K562 (cell line): Measurements from ENCODE around the gene PDE4D. TPM values are rescaled to one million over a fixed set of nuclear protein-coding genes. Genes with fewer than 3 reads are reported as not detected.

Source experiments
- ATAC-seq: fragments of 200-7000 bp; cut with Tn5 transposase; 3 replicates; pipeline ENCODE4 v1.9.1; 2020; ENCODE audit warnings: moderate library complexity
- BruUV-seq: library from RNA; stranded (reverse); fragments of 400-500 nt; replicated peaks from 2 replicates; lab custom pipeline; 2021; lab: Mats Ljungman, UMichigan
- CTCF ChIA-PET: fragments of 300-600 bp; formaldehyde crosslinking; extraction: SDS; loops from one replicate; lab custom pipeline; 2021; ENCODE audit warnings: low intra/inter-chr PET ratio; lab: Yijun Ruan, JAX
- POLR2A ChIA-PET: fragments of 300-600, 350-650 bp; sonication (Branson Sonifier 250); formaldehyde crosslinking; extraction: SDS; loops from one replicate; lab custom pipeline; 2021; ENCODE audit warnings: antibody characterized with exemption, inconsistent platforms; lab: Yijun Ruan, JAX
- DNase-seq, 4 experiments: peaks; one replicate each; pipeline versions ENCODE4 v3.0.0 to v3.0.0-alpha.2; 2011 to 2018; ENCODE audit warnings: low spot score in 3 of 4, mixed read lengths in 3 of 4; ENCODE audit errors: extremely low read depth in 1 of 4
- FAIRE-seq: peaks from 2 replicates; lab custom pipeline; 2011; peaks lifted over from hg19 to GRCh38; lab: Jason Lieb, UNC
- H2AFZ ChIP-seq: 2 replicates; pipeline ENCODE4 v1.6.0; 2011; ENCODE audit warnings: low read depth, low read length, control low read depth, inconsistent platforms
- H3K27ac ChIP-seq: fragments of 200-600 bp; 3 replicates; pipeline ENCODE4 v1.8.0; 2011; ENCODE audit warnings: low read depth, mild to moderate bottlenecking, control low read depth, inconsistent platforms, low read length, moderate library complexity, mixed read lengths; ENCODE audit errors: extremely low read depth
- H3K27me3 ChIP-seq, 2 experiments: fragments of 300-600 bp in 1 of 2; 2 replicates in 1 of 2; 3 replicates in 1 of 2; pipeline versions ENCODE4 v1.6.0 to v1.8.0; 2011; ENCODE audit warnings: inconsistent platforms in 2 of 2, low read length in 2 of 2, mild to moderate bottlenecking in 1 of 2, mixed read lengths in 1 of 2, moderate library complexity in 1 of 2; ENCODE audit not compliant: control insufficient read depth in 2 of 2, insufficient read depth in 2 of 2
- H3K36me3 ChIP-seq: fragments of 300-600 bp; 3 replicates; pipeline ENCODE4 v1.8.0; 2011; ENCODE audit warnings: mild to moderate bottlenecking, low read length, inconsistent platforms; ENCODE audit not compliant: control insufficient read depth, insufficient read depth
- H3K4me1 ChIP-seq, 2 experiments: fragments of 200-600 bp in 1 of 2; replicated peaks in 1 of 2; 2 replicates in 1 of 2; 3 replicates in 1 of 2; pipeline versions ENCODE4 v1.5.1 to v1.8.0; 2011; ENCODE audit warnings: inconsistent platforms in 2 of 2, low read length in 2 of 2, mild to moderate bottlenecking in 1 of 2, mixed read lengths in 1 of 2, moderate library complexity in 1 of 2; ENCODE audit not compliant: control insufficient read depth in 2 of 2, insufficient read depth in 2 of 2
- H3K4me2 ChIP-seq: 2 replicates; pipeline ENCODE4 v1.6.1; 2011; ENCODE audit warnings: low read length, control low read depth, inconsistent platforms, mixed read lengths; ENCODE audit not compliant: insufficient read depth
- H3K4me3 ChIP-seq: fragments of 200-600 bp; sonication (generic), shearing (Covaris generic); 2 replicates; pipeline ENCODE4 v1.5.1; 2016; ENCODE audit warnings: control low read depth, inconsistent platforms
- H3K79me2 ChIP-seq: fragments of 200-600 bp; 3 replicates; pipeline ENCODE4 v1.8.0; 2011; ENCODE audit warnings: low read length, inconsistent platforms; ENCODE audit not compliant: control insufficient read depth, insufficient read depth
- H3K9ac ChIP-seq, 2 experiments: 2 replicates each; pipeline versions ENCODE4 v1.6.0 to v1.6.1; 2011; ENCODE audit warnings: low read depth in 2 of 2, low read length in 2 of 2, control low read depth in 1 of 2, inconsistent platforms in 1 of 2, mild to moderate bottlenecking in 1 of 2, mixed read lengths in 1 of 2; ENCODE audit not compliant: insufficient read depth in 1 of 2
- H3K9me1 ChIP-seq: one replicate; pipeline ENCODE4 v1.6.0; 2011; ENCODE audit warnings: inconsistent platforms, mild to moderate bottlenecking, low read length, moderate library complexity; ENCODE audit not compliant: control insufficient read depth, insufficient read depth
- H3K9me3 ChIP-seq: replicated peaks from 2 replicates; pipeline ENCODE4 v1.5.1; 2011; ENCODE audit warnings: low read depth, low read length, inconsistent platforms; ENCODE audit not compliant: control insufficient read depth, insufficient read depth
- H4K20me1 ChIP-seq: replicated peaks from 2 replicates; pipeline ENCODE4 v1.6.1; 2011; ENCODE audit warnings: low read length, inconsistent platforms, mixed read lengths; ENCODE audit not compliant: control insufficient read depth, insufficient read depth
- EZH2 ChIP-seq: IDR thresholded peaks from 2 replicates; pipeline ENCODE4 v1.6.1; 2012; ENCODE audit warnings: low read depth, mild to moderate bottlenecking, inconsistent platforms, low read length, borderline replicate concordance
- KAT7 ChIP-seq: sonication (generic); formaldehyde crosslinking; IDR thresholded peaks from 2 replicates; pipeline ENCODE4 v1.8.0; 2022; ENCODE audit warnings: missing genetic modification reagents, mild to moderate bottlenecking, borderline replicate concordance
- NCOA2 ChIP-seq, 2 experiments: fragments of 450-650 bp; IDR thresholded peaks; 2 replicates each; pipeline ENCODE4 v1.6.1; 2018; ENCODE audit warnings: mild to moderate bottlenecking in 2 of 2, moderate library complexity in 1 of 2; ENCODE audit not compliant: partially characterized antibody in 2 of 2
- WGBS: fragments of 100-300 bp; shearing (Covaris generic); methylation state at CpG from one replicate; pipeline ENCODE4 v1.1.6; 2016; ENCODE audit warnings: low coverage, mixed read lengths; ENCODE audit not compliant: insufficient coverage; ENCODE audit errors: missing lambda C conversion rate; 5-methylcytosine and 5-hydroxymethylcytosine counted together
- in situ Hi-C: fragments of 300-500 bp; cut with MboI; formaldehyde crosslinking; loops from 4 replicates; pipeline ENCODE4 v1.15.0; 2018; ENCODE audit warnings: inconsistent platforms, mixed read lengths
- intact Hi-C: fragments of 100-400 bp; cut with micrococcal nuclease; formaldehyde crosslinking; loops from 2 replicates; pipeline ENCODE4 v1.14.2; 2022
- polyA plus RNA-seq, 8 experiments: library from polyadenylated mRNA; depleted of rRNA in 4 of 8; stranded (reverse) in 5 of 8; unstranded in 3 of 8; fragments of >200 nt; fragmentation: Nextera tagmentation in 2 of 8; fragmentation: Illumina TruSeq in 1 of 8; extraction: Ambion mirVana in 2 of 8; extraction: Trizol in 1 of 8; gene quantifications; 2 replicates each; pipeline versions ENCODE4 v1.2.1 to v1.2.3, GENCODE V29; 2011 to 2014; ENCODE audit warnings: inconsistent platforms in 1 of 8, missing spikeins in 1 of 8
- total RNA-seq, 7 experiments: library from RNA; depleted of rRNA in 6 of 7; stranded (reverse); fragments of >200 nt in 6 of 7; fragmentation: Illumina TruSeq in 2 of 7; extraction: Trizol in 2 of 7; gene quantifications; 2 replicates each; pipeline versions ENCODE4 v1.2.1 to v1.2.3, GENCODE V29; 2011 to 2021; ENCODE audit warnings: low replicate concordance in 1 of 7
- TF ChIP-seq, protein P1 (sequence below): fragments of 250-450 bp; sonication (Bioruptor Pico); IDR thresholded peaks from 2 replicates; pipeline ENCODE4 v1.5.1; 2021; ENCODE audit warnings: mild to moderate bottlenecking
- TF ChIP-seq, protein P2 (sequence below): sonication (generic); formaldehyde crosslinking; IDR thresholded peaks from 2 replicates; pipeline ENCODE4 v1.8.0; 2022; ENCODE audit warnings: missing genetic modification reagents, mild to moderate bottlenecking, borderline replicate concordance
- TF ChIP-seq, protein P3 (sequence below): IDR thresholded peaks from 3 replicates; pipeline ENCODE4 v1.6.1; 2011; ENCODE audit warnings: borderline replicate concordance, mild to moderate bottlenecking; ENCODE audit not compliant: insufficient read length, insufficient read depth
- TF ChIP-seq, protein P4 (sequence below): fragments of 450-650 bp; conservative IDR thresholded peaks from 2 replicates; pipeline ENCODE4 v1.6.1; 2016; ENCODE audit warnings: missing genetic modification characterization, low read depth, mild to moderate bottlenecking, control low read depth, missing compliant biosample characterization
- TF ChIP-seq, protein P5 (sequence below), 2 experiments: fragments of 450-650 bp in 1 of 2; sonication (generic) in 1 of 2; formaldehyde crosslinking in 1 of 2; IDR thresholded peaks in 1 of 2; conservative IDR thresholded peaks in 1 of 2; 2 replicates each; pipeline versions ENCODE4 v1.6.1 to v1.8.1; 2016 to 2023; ENCODE audit warnings: mild to moderate bottlenecking in 2 of 2, moderate library complexity in 2 of 2, inconsistent platforms in 1 of 2, missing genetic modification reagents in 1 of 2

PDE4D gene
- total and polyA plus RNA-seq, 9 of the 15 experiments (the other 6 are each of a cell fraction or from before 2014, with no cell fraction given), result 0.04 to 0.46 (median 0.13) TPM

DNA sequence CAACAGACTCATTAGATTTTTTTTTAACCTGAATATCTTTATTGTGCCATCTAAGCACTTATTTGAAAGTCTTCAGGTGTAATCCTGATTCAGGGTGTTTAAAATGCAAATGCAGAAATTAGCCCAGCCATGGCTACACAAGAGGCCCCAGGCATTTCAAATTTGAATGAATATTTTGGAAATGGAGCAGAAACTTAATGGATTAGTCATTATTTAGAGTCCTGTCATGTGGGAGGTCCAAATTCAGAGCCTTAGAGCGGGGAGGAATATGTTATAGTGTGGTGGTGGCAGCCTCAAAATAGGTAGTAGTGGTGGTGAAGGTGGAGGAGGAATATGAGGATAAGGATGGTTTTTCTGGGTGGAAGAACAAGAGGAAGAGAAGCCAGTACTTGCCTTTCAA is 743.7 kb downstream of the PDE4D start:
- Histone ChIP-seq H3K79me2 (no peaks in the 10 kb centered on the region), H3K36me3 (no peaks in the 10 kb centered on the region), H3K9ac (no peak overlapping the region), H3K27me3 (no peaks in the 10 kb centered on the region), H3K27ac (no peak overlapping the region), H3K4me2 (no peak overlapping the region), H2AFZ (no peak overlapping the region), H3K9me1 (no peaks in the 10 kb centered on the region), H3K4me1 (no peaks in the 10 kb centered on the region), H3K4me3 (no peak overlapping the region), H4K20me1 (no peaks in the 10 kb centered on the region), H3K9me3 (no peaks in the 10 kb centered on the region)
- TF ChIP-seq, protein P1, sequence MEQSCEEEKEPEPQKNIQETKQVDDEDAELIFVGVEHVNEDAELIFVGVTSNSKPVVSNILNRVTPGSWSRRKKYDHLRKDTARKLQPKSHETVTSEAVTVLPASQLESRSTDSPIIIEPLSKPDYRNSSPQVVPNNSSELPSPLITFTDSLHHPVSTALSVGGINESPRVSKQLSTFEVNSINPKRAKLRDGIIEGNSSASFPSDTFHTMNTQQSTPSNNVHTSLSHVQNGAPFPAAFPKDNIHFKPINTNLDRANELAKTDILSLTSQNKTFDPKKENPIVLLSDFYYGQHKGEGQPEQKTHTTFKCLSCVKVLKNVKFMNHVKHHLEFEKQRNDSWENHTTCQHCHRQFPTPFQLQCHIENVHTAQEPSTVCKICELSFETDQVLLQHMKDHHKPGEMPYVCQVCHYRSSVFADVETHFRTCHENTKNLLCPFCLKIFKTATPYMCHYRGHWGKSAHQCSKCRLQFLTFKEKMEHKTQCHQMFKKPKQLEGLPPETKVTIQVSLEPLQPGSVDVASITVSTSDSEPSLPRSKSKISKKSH (CRISPR knock-in tag), result no peak
- TF ChIP-seq, protein P2, sequence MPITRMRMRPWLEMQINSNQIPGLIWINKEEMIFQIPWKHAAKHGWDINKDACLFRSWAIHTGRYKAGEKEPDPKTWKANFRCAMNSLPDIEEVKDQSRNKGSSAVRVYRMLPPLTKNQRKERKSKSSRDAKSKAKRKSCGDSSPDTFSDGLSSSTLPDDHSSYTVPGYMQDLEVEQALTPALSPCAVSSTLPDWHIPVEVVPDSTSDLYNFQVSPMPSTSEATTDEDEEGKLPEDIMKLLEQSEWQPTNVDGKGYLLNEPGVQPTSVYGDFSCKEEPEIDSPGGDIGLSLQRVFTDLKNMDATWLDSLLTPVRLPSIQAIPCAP (CRISPR knock-in tag), result no peak
- TF ChIP-seq KAT7 (CRISPR knock-in tag), result no peak
- no peak for TF ChIP-seq EZH2
- TF ChIP-seq, protein P3, sequence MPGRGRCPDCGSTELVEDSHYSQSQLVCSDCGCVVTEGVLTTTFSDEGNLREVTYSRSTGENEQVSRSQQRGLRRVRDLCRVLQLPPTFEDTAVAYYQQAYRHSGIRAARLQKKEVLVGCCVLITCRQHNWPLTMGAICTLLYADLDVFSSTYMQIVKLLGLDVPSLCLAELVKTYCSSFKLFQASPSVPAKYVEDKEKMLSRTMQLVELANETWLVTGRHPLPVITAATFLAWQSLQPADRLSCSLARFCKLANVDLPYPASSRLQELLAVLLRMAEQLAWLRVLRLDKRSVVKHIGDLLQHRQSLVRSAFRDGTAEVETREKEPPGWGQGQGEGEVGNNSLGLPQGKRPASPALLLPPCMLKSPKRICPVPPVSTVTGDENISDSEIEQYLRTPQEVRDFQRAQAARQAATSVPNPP, result no peak
- TF ChIP-seq, protein P4, sequence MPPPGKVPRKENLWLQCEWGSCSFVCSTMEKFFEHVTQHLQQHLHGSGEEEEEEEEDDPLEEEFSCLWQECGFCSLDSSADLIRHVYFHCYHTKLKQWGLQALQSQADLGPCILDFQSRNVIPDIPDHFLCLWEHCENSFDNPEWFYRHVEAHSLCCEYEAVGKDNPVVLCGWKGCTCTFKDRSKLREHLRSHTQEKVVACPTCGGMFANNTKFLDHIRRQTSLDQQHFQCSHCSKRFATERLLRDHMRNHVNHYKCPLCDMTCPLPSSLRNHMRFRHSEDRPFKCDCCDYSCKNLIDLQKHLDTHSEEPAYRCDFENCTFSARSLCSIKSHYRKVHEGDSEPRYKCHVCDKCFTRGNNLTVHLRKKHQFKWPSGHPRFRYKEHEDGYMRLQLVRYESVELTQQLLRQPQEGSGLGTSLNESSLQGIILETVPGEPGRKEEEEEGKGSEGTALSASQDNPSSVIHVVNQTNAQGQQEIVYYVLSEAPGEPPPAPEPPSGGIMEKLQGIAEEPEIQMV (tag), result no peak
- TF ChIP-seq, protein P5, sequence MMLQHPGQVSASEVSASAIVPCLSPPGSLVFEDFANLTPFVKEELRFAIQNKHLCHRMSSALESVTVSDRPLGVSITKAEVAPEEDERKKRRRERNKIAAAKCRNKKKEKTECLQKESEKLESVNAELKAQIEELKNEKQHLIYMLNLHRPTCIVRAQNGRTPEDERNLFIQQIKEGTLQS (IDR thresholded peaks at IDR 0.05), result no peak
- TF ChIP-seq, protein P5 (CRISPR knock-in tag; conservative IDR thresholded peaks at IDR 0.05), result no peak
- no peak for TF ChIP-seq NCOA2 (IDR thresholded peaks at IDR 0.05; ENCODE audit: partially characterized antibody in 2 of 2)
- ATAC-seq (no peak), FAIRE-seq (no peak), DNase-seq (no peak)
- ChIA-PET CTCF (no interaction called here), POLR2A (no interaction called here)
- BruUV-seq, result no TSS peak
- in situ Hi-C loops, result no loop called here
- intact Hi-C loops, result no loop called here
- WGBS, result 0% methylated on average over 1 of the region's 1 CpG
